ENCODE data around the gene EPG5.
"Not testable (repeated sequence)": the region's sequence is repeated elsewhere in the genome, so short reads cannot be mapped to it uniquely, and the experiment has no call there.

The EPG5 gene

GRCh38 chr18:45828917-45829811 is 138.0 kb downstream of the EPG5 start:
- Histone ChIP-seq H3K27ac (replicated peaks) (peak overlapping the region; percentile 71), H3K4me3 (replicated peaks; ENCODE audit: insufficient read depth, low read length) (peak overlapping the region; percentile 31), H3K27me3 (ENCODE audit: insufficient read depth, poor library complexity, severe bottlenecking) (no peaks in the 10 kb centered on the region)
- TF ChIP-seq POLR2AphosphoS5 (IDR thresholded peaks at IDR 0.05; ENCODE audit: low read depth) (peak; percentile 39), REST (IDR thresholded peaks at IDR 0.05; ENCODE audit: insufficient replicate concordance, low read depth) (no peak), SPI1 (IDR thresholded peaks at IDR 0.05; ENCODE audit: borderline replicate concordance, low read depth) (peak; percentile 82), GABPA (IDR thresholded peaks at IDR 0.05; ENCODE audit: low read depth) (no peak), CTCF (IDR thresholded peaks at IDR 0.05; ENCODE audit: insufficient read depth, low read length) (no peak)
- DNase-seq (ENCODE audit: low read depth in 1 of 2, low spot score in 1 of 2), result peak; percentile 33 to 84

- DNase-seq (ENCODE audit: low read depth in 1 of 2, low spot score in 1 of 2); H3K4me3 ChIP-seq (replicated peaks; ENCODE audit: insufficient read depth, low read length); H3K27me3 ChIP-seq (ENCODE audit: insufficient read depth, poor library complexity, severe bottlenecking): not testable (repeated sequence)
- peak overlapping the region; percentile 71 for H3K27ac ChIP-seq (replicated peaks)
Observed at GRCh38 chr18:45826716-45827115, 140.4 kb downstream of the EPG5 start.

GRCh38 chr18:45826084-45826483 is 141.0 kb downstream of the EPG5 start:
- Histone ChIP-seq H3K27ac (replicated peaks) (no peak overlapping the region), H3K4me3 (replicated peaks; ENCODE audit: insufficient read depth, low read length) (no peak overlapping the region), H3K27me3 (ENCODE audit: insufficient read depth, poor library complexity, severe bottlenecking) (no peaks in the 10 kb centered on the region)
- TF ChIP-seq SPI1 (IDR thresholded peaks at IDR 0.05; ENCODE audit: borderline replicate concordance, low read depth) (no peak), POLR2AphosphoS5 (IDR thresholded peaks at IDR 0.05; ENCODE audit: low read depth) (no peak), CTCF (IDR thresholded peaks at IDR 0.05; ENCODE audit: insufficient read depth, low read length) (no peak), REST (IDR thresholded peaks at IDR 0.05; ENCODE audit: insufficient replicate concordance, low read depth) (no peak), GABPA (IDR thresholded peaks at IDR 0.05; ENCODE audit: low read depth) (no peak)
- no peak for DNase-seq (ENCODE audit: low read depth in 1 of 2, low spot score in 1 of 2)

GRCh38 chr18:45825258-45826044 is 141.7 kb downstream of the EPG5 start, which contains the start of gene SIGLEC15:
SIGLEC15 (plus strand) TSS chr18:45825675; CDS start chr18:45825729, 54 bp downstream.
- Histone ChIP-seq H3K27me3 (ENCODE audit: insufficient read depth, poor library complexity, severe bottlenecking) (no peaks in the 10 kb centered on the region), H3K4me3 (replicated peaks; ENCODE audit: insufficient read depth, low read length) (no peak within 1 kb of the TSS), H3K27ac (replicated peaks) (no peak within 1 kb of the TSS)
- TF ChIP-seq POLR2AphosphoS5 (IDR thresholded peaks at IDR 0.05; ENCODE audit: low read depth), result no peak
- TF ChIP-seq SPI1 (IDR thresholded peaks at IDR 0.05; ENCODE audit: borderline replicate concordance, low read depth), result no peak
- no peak for TF ChIP-seq CTCF (IDR thresholded peaks at IDR 0.05; ENCODE audit: insufficient read depth, low read length)
- no peak for TF ChIP-seq GABPA (IDR thresholded peaks at IDR 0.05; ENCODE audit: low read depth)
- no peak for TF ChIP-seq REST (IDR thresholded peaks at IDR 0.05; ENCODE audit: insufficient replicate concordance, low read depth)
- no peak for DNase-seq (ENCODE audit: low read depth in 1 of 2, low spot score in 1 of 2)
